Glutamatergic neuron (in vitro differentiated cells): ENCODE data around the gene DNAJC6. TPM values are rescaled to one million over a fixed set of nuclear protein-coding genes. Genes with fewer than 3 reads are reported as not detected.

ENCODE experiments used
- DNase-seq: peaks from one replicate; pipeline ENCODE4 v3.0.0; 2022
- H3K27ac Mint-ChIP-seq: one replicate; pipeline ENCODE4 v1.8.0; 2020; ENCODE audit warnings: mild to moderate bottlenecking, mixed read lengths, inconsistent platforms; ENCODE audit not compliant: unreplicated experiment
- H3K27me3 Mint-ChIP-seq: one replicate; pipeline ENCODE4 v1.8.0; 2020; ENCODE audit warnings: mild to moderate bottlenecking, moderate library complexity, mixed read lengths, inconsistent platforms; ENCODE audit not compliant: unreplicated experiment
- H3K36me3 Mint-ChIP-seq: one replicate; pipeline ENCODE4 v1.8.0; 2020; ENCODE audit warnings: mild to moderate bottlenecking, mixed read lengths, inconsistent platforms; ENCODE audit not compliant: unreplicated experiment
- H3K4me1 Mint-ChIP-seq: one replicate; pipeline ENCODE4 v1.8.0; 2020; ENCODE audit warnings: mild to moderate bottlenecking, low read depth, mixed read lengths, inconsistent platforms; ENCODE audit not compliant: unreplicated experiment
- H3K4me3 Mint-ChIP-seq: one replicate; pipeline ENCODE4 v1.8.0; 2020; ENCODE audit warnings: mild to moderate bottlenecking, mixed read lengths, inconsistent platforms; ENCODE audit not compliant: unreplicated experiment
- H3K9me3 Mint-ChIP-seq: one replicate; pipeline ENCODE4 v1.8.0; 2020; ENCODE audit warnings: mild to moderate bottlenecking, moderate library complexity, mixed read lengths, inconsistent platforms; ENCODE audit not compliant: unreplicated experiment
- CTCF ChIP-seq: fragments of 200-600 bp; sonication (generic); IDR thresholded peaks from one replicate; pipeline ENCODE4 v1.5.0; 2021; ENCODE audit not compliant: partially characterized antibody, unreplicated experiment
- total RNA-seq: library from RNA; stranded (reverse); fragmentation: NEBNext Ultra II Directional; extraction: Animal tissue kit (Norgen Biotek cat#: 25700); gene quantifications from one replicate; pipeline ENCODE4 v1.2.1, GENCODE V29; 2021; ENCODE audit not compliant: unreplicated experiment

The DNAJC6 gene
- total RNA-seq, 1 donor from 2014 or later: 54.6 TPM

- H3K27ac Mint-ChIP-seq: no peak overlapping the region
These were observed 86.7 kb downstream of the DNAJC6 start for GRCh38 chr1:65395887-65396612.

GRCh38 chr1:65398083-65398482 lies 88.7 kb downstream of the DNAJC6 start:
- Mint-ChIP-seq H3K36me3 (no peaks in the 10 kb centered on the region), H3K4me3 (no peak overlapping the region), H3K4me1 (no peaks in the 10 kb centered on the region), H3K9me3 (no peaks in the 10 kb centered on the region), H3K27me3 (no peaks in the 10 kb centered on the region), H3K27ac (no peak overlapping the region)
- DNase-seq: no peak
- no peak for TF ChIP-seq CTCF

More at GRCh38 chr1:65395887-65396612, 86.7 kb downstream of the DNAJC6 start:
- Mint-ChIP-seq H3K36me3 (no peaks in the 10 kb centered on the region), H3K9me3 (no peaks in the 10 kb centered on the region), H3K4me1 (no peaks in the 10 kb centered on the region), H3K4me3 (no peak overlapping the region), H3K27me3 (no peaks in the 10 kb centered on the region)
- no peak for TF ChIP-seq CTCF
- DNase-seq: no peak

- H3K36me3 Mint-ChIP-seq: no peaks in the 10 kb centered on the region
- no peak overlapping the region for H3K4me3 Mint-ChIP-seq
- H3K27me3 Mint-ChIP-seq: no peaks in the 10 kb centered on the region
These were observed 89.7 kb downstream of the DNAJC6 start for GRCh38 chr1:65399003-65399402.

GRCh38 chr1:65401612-65402011 lies 92.3 kb downstream of the DNAJC6 start:
- no peak overlapping the region for H3K4me3 Mint-ChIP-seq
- DNase-seq: no peak
- no peak for TF ChIP-seq CTCF
- no peak overlapping the region for H3K27ac Mint-ChIP-seq
- H3K9me3 Mint-ChIP-seq: no peaks in the 10 kb centered on the region
- no peaks in the 10 kb centered on the region for H3K36me3 Mint-ChIP-seq
- no peaks in the 10 kb centered on the region for H3K4me1 Mint-ChIP-seq
- H3K27me3 Mint-ChIP-seq: no peaks in the 10 kb centered on the region

More at GRCh38 chr1:65399003-65399402, 89.7 kb downstream of the DNAJC6 start:
- no peak for TF ChIP-seq CTCF
- no peak for DNase-seq
- Mint-ChIP-seq H3K27ac (no peak overlapping the region), H3K9me3 (no peaks in the 10 kb centered on the region), H3K4me1 (no peaks in the 10 kb centered on the region)

- Mint-ChIP-seq H3K27ac (no peak overlapping the region), H3K4me1 (no peaks in the 10 kb centered on the region), H3K36me3 (peaks cover 3% of the 10 kb centered on the region), H3K9me3 (no peaks in the 10 kb centered on the region), H3K4me3 (no peak overlapping the region), H3K27me3 (no peaks in the 10 kb centered on the region)
- no peak for DNase-seq
- TF ChIP-seq CTCF: no peak
These were observed 95.6 kb downstream of the DNAJC6 start for GRCh38 chr1:65404941-65405340.
